Spleen (tissue), 7 donors: ENCODE data around the gene FRMD4A.

Experiments
- CTCF ChIP-seq, 11 experiments: fragments of 200-600 bp in 7 of 11; fragments of 450-650 bp in 4 of 11; sonication (generic) in 4 of 11; IDR thresholded peaks in 8 of 11; conservative IDR thresholded peaks in 3 of 11; 1 replicate in 7 of 11; 2 replicates in 4 of 11; pipeline versions ENCODE4 v1.4.0 to v1.8.0; 2016 to 2021; ENCODE audit warnings: antibody characterized with exemption in 11 of 11, inconsistent platforms in 4 of 11, mild to moderate bottlenecking in 1 of 11
- POLR2AphosphoS5 ChIP-seq, 3 donors: sonication (generic); formaldehyde crosslinking; IDR thresholded peaks; one replicate each; pipeline ENCODE4 v1.5.1; 2017; ENCODE audit warnings: antibody characterized with exemption in 3 of 3
- donor health status: DM: no; HTN: no; CAD: no; lungs with moderate emphysema.
- donor health status: DM: no; HTN: no; CAD: no.
- donor health status: DM: no; HTN: no; CAD: no.

DNA sequence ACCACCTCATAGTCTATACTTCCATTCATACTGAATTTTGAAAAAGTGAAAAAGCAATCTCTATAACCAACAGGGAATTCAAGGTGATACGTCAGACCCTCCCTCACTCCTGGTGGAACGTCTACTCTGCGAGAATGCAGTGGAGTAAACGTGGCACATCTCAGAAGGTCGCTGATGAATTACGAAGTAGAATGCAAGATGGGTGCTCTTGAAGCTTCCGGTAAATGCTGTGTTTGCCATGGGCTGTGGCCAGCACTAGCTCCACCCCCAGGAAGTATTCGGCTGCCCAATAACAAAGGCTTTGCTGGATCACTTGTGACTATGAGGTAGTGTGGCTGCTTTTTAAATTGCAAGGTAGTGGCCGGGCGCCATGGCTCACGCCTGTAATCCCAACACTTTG lies 517.9 kb downstream of the FRMD4A start:
- TF ChIP-seq POLR2AphosphoS5 (IDR thresholded peaks at IDR 0.05) (no peak), CTCF (IDR thresholded peaks at IDR 0.05 in 8 of 11, conservative IDR thresholded peaks at IDR 0.05 in 3 of 11) (no peak)
